Measurements from ENCODE around the gene TPD52L2. TPM values are rescaled to one million over a fixed set of nuclear protein-coding genes. Genes with fewer than 3 reads are reported as not detected.

Gene TPD52L2
- total RNA-seq, 1 donor from 2014 or later, result 73.8 TPM

DNA sequence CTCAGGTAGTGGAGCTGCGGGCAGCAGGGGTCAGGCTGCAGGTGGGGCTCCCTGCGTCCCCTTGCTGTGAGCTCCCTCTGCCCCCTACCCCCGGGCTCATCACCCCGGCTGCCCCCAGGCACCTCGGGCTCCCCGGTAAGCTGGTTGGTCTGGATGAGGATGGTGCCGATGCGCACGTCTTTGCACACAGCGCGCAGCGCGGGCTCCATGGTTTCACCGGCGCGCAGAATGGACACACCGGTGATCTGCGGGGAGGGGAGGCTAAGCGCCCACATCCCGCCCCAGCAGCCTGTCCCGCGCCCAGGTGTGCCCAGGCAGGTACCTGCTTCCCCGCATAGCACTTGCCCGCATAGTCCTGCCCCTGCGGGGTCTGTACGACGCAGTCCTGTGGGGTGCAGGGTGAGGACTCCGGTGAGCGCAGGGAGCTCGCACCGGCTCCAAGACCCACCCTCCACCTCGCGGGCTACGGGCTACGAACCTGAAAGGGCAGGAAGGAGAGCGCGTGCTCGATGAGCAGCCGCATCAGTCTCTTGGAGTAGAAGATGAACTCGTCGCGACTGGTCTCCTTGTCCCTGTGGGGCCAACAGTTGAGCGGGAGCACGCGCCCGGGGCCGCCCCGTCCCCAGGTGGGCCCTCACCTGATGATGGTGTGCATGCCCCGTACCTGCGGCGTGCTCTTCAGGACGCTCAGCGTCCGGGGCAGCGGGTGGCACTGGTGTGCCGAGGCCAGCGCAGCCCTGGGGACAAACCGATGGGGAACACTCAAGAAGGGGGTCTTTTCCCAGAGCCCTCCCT, 75.6 kb downstream of the TPD52L2 start:
- DNase-seq (ENCODE audit: low spot score in 2 of 2, unreplicated experiment in 2 of 2), result no peak
- H3K36me3 Mint-ChIP-seq, result peaks cover 20% of the 10 kb centered on the region

More for the DNA sequence above, 75.6 kb downstream of the TPD52L2 start:
- TF ChIP-seq, protein P1, sequence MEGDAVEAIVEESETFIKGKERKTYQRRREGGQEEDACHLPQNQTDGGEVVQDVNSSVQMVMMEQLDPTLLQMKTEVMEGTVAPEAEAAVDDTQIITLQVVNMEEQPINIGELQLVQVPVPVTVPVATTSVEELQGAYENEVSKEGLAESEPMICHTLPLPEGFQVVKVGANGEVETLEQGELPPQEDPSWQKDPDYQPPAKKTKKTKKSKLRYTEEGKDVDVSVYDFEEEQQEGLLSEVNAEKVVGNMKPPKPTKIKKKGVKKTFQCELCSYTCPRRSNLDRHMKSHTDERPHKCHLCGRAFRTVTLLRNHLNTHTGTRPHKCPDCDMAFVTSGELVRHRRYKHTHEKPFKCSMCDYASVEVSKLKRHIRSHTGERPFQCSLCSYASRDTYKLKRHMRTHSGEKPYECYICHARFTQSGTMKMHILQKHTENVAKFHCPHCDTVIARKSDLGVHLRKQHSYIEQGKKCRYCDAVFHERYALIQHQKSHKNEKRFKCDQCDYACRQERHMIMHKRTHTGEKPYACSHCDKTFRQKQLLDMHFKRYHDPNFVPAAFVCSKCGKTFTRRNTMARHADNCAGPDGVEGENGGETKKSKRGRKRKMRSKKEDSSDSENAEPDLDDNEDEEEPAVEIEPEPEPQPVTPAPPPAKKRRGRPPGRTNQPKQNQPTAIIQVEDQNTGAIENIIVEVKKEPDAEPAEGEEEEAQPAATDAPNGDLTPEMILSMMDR (IDR thresholded peaks at IDR 0.05; ENCODE audit: unreplicated experiment), result no peak
- Mint-ChIP-seq H3K27me3 (ENCODE audit: low read depth) (no peaks in the 10 kb centered on the region), H3K4me1 (no peaks in the 10 kb centered on the region), H3K4me3 (no peak overlapping the region), H3K9me3 (no peaks in the 10 kb centered on the region), H3K27ac (no peak overlapping the region)

Small RNA genes lying within 50 kb of the gene (microRNA-seq; reads per million reads assigned to microRNA genes)
- 5.3 reads per million, percentile 21 among the genes with 10 or more reads in this experiment for gene MIR1914
- gene MIR941-1, result not detected
- not detected for gene MIR941-2
- not detected for gene MIR941-3
- not detected for gene MIR941-4
- gene MIR941-5, result not detected

Other genes starting within 250 kb of the TPD52L2 start
- gene GMEB2, start 238.2 kb upstream of the TPD52L2 start, total RNA-seq, result 16.1 to 17.2 TPM (median 17.0 TPM) in 3 replicates
- 29.9 to 34.1 TPM (median 32.1 TPM) in 3 replicates for gene STMN3, start 211.8 kb upstream of the TPD52L2 start, total RNA-seq
- 38.7 to 45.2 TPM (median 42.2 TPM) in 3 replicates for gene RTEL1, start 207.0 kb upstream of the TPD52L2 start, total RNA-seq
- 1.6 TPM in 1 of 3 replicates, not detected in the others for gene TNFRSF6B, start 168.6 kb upstream of the TPD52L2 start, total RNA-seq
- gene ARFRP1, start 157.3 kb upstream of the TPD52L2 start, total RNA-seq, result 45.3 to 47.2 TPM (median 46.1 TPM) in 3 replicates
- 31.3 to 36.6 TPM (median 34.6 TPM) in 3 replicates for gene ZGPAT, start 157.2 kb upstream of the TPD52L2 start, total RNA-seq
- gene LIME1, start 128.6 kb upstream of the TPD52L2 start, total RNA-seq, result 13.8 to 18.4 TPM (median 16.5 TPM) in 3 replicates
- 114 to 122 TPM (median 122 TPM) in 3 replicates for gene SLC2A4RG, start 125.5 kb upstream of the TPD52L2 start, total RNA-seq
- 11.3 to 11.6 TPM (median 11.6 TPM) in 3 replicates for gene ZBTB46, start 34.0 kb upstream of the TPD52L2 start, total RNA-seq
- gene ABHD16B, start 3.8 kb upstream of the TPD52L2 start, total RNA-seq, result not detected in 3 replicates
- 40.6 to 43.2 TPM (median 41.6 TPM) in 3 replicates for gene DNAJC5, start 29.9 kb downstream of the TPD52L2 start, total RNA-seq
- 56.8 to 60.0 TPM (median 58.0 TPM) in 3 replicates for gene UCKL1, start 91.1 kb downstream of the TPD52L2 start, total RNA-seq
- 60.0 to 62.0 TPM (median 61.0 TPM) in 3 replicates for gene ZNF512B, start 104.7 kb downstream of the TPD52L2 start, total RNA-seq
- 10.3 to 11.7 TPM (median 11.4 TPM) in 3 replicates for gene SAMD10, start 114.4 kb downstream of the TPD52L2 start, total RNA-seq
- 65.2 to 68.2 TPM (median 65.9 TPM) in 3 replicates for gene PRPF6, start 115.9 kb downstream of the TPD52L2 start, total RNA-seq
- 2.8 to 4.2 TPM (median 3.2 TPM) in 3 replicates for gene C20orf204, start 170.9 kb downstream of the TPD52L2 start, total RNA-seq
- 0.23 to 0.34 TPM in 2 of 3 replicates, not detected in the other for gene SOX18, start 184.4 kb downstream of the TPD52L2 start, total RNA-seq
- gene TCEA2, start 197.9 kb downstream of the TPD52L2 start, total RNA-seq, result 77.9 to 81.3 TPM (median 81.2 TPM) in 3 replicates
- 7.0 to 8.1 TPM (median 7.9 TPM) in 3 replicates for gene RGS19, start 214.2 kb downstream of the TPD52L2 start, total RNA-seq
- 2.2 to 2.6 TPM (median 2.5 TPM) in 3 replicates for gene OPRL1, start 214.8 kb downstream of the TPD52L2 start, total RNA-seq
- gene LKAAEAR1, start 219.1 kb downstream of the TPD52L2 start, total RNA-seq, result 0.36 TPM in 1 of 3 replicates, not detected in the others
- gene NPBWR2, start 242.3 kb downstream of the TPD52L2 start, total RNA-seq, result not detected in 3 replicates